Tongue (tissue), 3 donors: Measurements from ENCODE around the gene ST6GALNAC1. TPM values are rescaled to one million over a fixed set of nuclear protein-coding genes. Genes with fewer than 3 reads are reported as not detected.

ENCODE experiments used
- DNase-seq: peaks from one replicate; pipeline ENCODE4 v3.0.0-alpha.2; 2015
- small RNA-seq: library from RNA; depleted of rRNA; stranded (forward); fragments of <200 nt; gene quantifications from one replicate; pipeline ENCODE3, GENCODE V24; 2014; ENCODE audit warnings: low replicate concordance
- total RNA-seq: library from RNA; depleted of rRNA; stranded (reverse); fragments of >200 nt; gene quantifications from one replicate; pipeline ENCODE4 v1.2.3, GENCODE V29; 2014

ST6GALNAC1 gene
- total RNA-seq, 1 donor from 2014 or later: 1.7 TPM

DNA sequence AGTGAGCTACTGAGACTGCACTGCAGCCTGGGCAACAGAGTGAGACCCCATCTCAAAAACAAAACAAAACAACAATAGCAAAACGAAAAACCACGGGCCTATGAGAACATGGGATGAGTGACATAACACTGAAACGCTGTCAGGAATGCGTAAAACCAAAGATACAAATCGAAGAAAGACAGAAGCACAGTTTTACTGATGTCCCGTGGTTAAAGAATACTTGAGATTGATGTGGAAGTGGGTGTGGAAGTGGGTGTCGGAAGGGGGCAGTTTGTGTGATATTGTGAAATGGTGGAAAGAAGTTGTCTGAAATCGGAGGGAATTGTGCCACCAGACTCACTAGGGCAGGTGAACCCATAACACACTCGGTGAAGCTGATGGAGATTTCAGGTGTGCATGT lies 67.4 kb downstream of the ST6GALNAC1 start:
- no peak for DNase-seq

GRCh38 chr17:76575570-76575969 lies 68.0 kb downstream of the ST6GALNAC1 start:
- DNase-seq: no peak

Small RNA genes lying within 50 kb of the gene (small RNA-seq; reads per million reads assigned to genes)
- gene AC015802.2 (not detected), gene RNU6-227P (not detected)

Other genes with a start within 250 kb of the ST6GALNAC1 start
- 18.1 TPM for gene UBE2O, start 190.6 kb downstream of the ST6GALNAC1 start, total RNA-seq
- not detected for gene AANAT, start 176.2 kb downstream of the ST6GALNAC1 start, total RNA-seq
- gene RHBDF2, start 142.3 kb downstream of the ST6GALNAC1 start, total RNA-seq: 8.7 TPM
- gene CYGB, start 106.0 kb downstream of the ST6GALNAC1 start, total RNA-seq: 12.2 TPM
- gene PRCD, start 103.7 kb downstream of the ST6GALNAC1 start, total RNA-seq: 0.31 TPM
- gene ST6GALNAC2, start 57.9 kb downstream of the ST6GALNAC1 start, total RNA-seq: 11.7 TPM
- 200 TPM for gene MXRA7, start 67.2 kb upstream of the ST6GALNAC1 start, total RNA-seq
- 23.0 TPM for gene JMJD6, start 82.8 kb upstream of the ST6GALNAC1 start, total RNA-seq
- gene METTL23, start 83.1 kb upstream of the ST6GALNAC1 start, total RNA-seq: 21.3 TPM
- gene SRSF2, start 93.6 kb upstream of the ST6GALNAC1 start, total RNA-seq: 129 TPM
- gene MFSD11, start 94.4 kb upstream of the ST6GALNAC1 start, total RNA-seq: 60.1 TPM
- gene MGAT5B, start 224.6 kb upstream of the ST6GALNAC1 start, total RNA-seq: not detected